Measurements from ENCODE around the gene ATP6V1D. TPM values are rescaled to one million over a fixed set of nuclear protein-coding genes. Genes with fewer than 3 reads are reported as not detected.

The ATP6V1D gene
- total RNA-seq, 1 experiment from 2014 or later, result 38.5 TPM

DNA sequence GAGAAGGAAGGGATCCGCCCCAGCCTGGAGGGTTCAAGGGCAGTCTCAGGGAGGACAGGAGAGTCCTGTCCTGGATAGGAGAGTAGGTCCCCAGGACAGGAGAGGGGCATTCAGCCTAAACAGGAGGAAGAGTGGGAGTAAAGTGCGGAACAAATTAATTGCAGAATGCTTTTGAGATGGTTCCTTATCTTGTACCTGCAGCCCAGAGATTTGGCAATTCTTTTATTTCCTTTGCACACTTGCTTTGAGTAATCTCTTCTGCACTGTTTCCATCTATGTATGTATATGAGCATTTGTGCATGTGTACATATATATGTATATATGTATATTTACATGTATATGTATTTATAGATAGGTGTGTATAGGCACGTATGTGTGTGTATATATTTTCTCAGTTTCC lies 29.7 kb upstream of the ATP6V1D start:
- BruUV-seq (replicated peaks), result no TSS peak
- CTCF ChIA-PET, result interaction anchor here (1.5 kb wide), 1 partner anchor 30 kb away, joined by 5 read pairs; the partner anchor contains the start of gene ATP6V1D
- no peak overlapping the region for H3K27ac ChIP-seq (ENCODE audit: low read depth, low read length)
- H2AFZ ChIP-seq (ENCODE audit: low read depth, low read length, poor library complexity, severe bottlenecking), result no peak overlapping the region
- POLR2A ChIA-PET, result no interaction called here
- RAD21 ChIA-PET (ENCODE audit: low non-redundant PET in 1 of 2, low total read pairs in 2 of 2, uncharacterized antibody in 2 of 2, unreplicated experiment in 2 of 2), result no interaction called here
- H3K4me1 ChIP-seq (ENCODE audit: control insufficient read depth in 1 of 2, insufficient read depth in 2 of 2, low read length in 2 of 2), result peaks cover 0 to 7% of the 10 kb centered on the region in 2 experiments; a peak in 2 of 4 replicates
- H3K4me2 ChIP-seq (ENCODE audit: low read length), result no peak overlapping the region
- intact Hi-C loops (cut with micrococcal nuclease), result no loop called here
- peaks cover 38 to 64% of the 10 kb centered on the region in 2 experiments for H3K36me3 ChIP-seq (ENCODE audit: control insufficient read depth in 1 of 2, insufficient read depth in 2 of 2, low read length in 2 of 2)
- no peaks in the 10 kb centered on the region for H3K9me3 ChIP-seq (ENCODE audit: control insufficient read depth in 1 of 2, insufficient read depth in 1 of 2, low read depth in 1 of 2, low read length in 2 of 2)
- H3K9me2 ChIP-seq (ENCODE audit: insufficient read depth), result no peaks in the 10 kb centered on the region
- H3K9ac ChIP-seq (ENCODE audit: low read length), result no peak overlapping the region
- DNase-seq (ENCODE audit: low read depth, low spot score), result no peak
- no peaks in the 10 kb centered on the region for H3K79me2 ChIP-seq (ENCODE audit: insufficient read depth, low read length)
- H4K20me1 ChIP-seq (ENCODE audit: insufficient read depth), result no peaks in the 10 kb centered on the region
- no peaks in the 10 kb centered on the region for H3K27me3 ChIP-seq (ENCODE audit: insufficient read depth, low read length)
- TF ChIP-seq EZH2 (IDR thresholded peaks at IDR 0.05), result no peak
- TF ChIP-seq, protein P1, sequence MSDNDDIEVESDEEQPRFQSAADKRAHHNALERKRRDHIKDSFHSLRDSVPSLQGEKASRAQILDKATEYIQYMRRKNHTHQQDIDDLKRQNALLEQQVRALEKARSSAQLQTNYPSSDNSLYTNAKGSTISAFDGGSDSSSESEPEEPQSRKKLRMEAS (IDR thresholded peaks at IDR 0.05), result no peak
- TF ChIP-seq, protein P2, sequence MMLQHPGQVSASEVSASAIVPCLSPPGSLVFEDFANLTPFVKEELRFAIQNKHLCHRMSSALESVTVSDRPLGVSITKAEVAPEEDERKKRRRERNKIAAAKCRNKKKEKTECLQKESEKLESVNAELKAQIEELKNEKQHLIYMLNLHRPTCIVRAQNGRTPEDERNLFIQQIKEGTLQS (IDR thresholded peaks at IDR 0.05), result no peak
- no peak for TF ChIP-seq SP1 (IDR thresholded peaks at IDR 0.05; ENCODE audit: low read depth)
- TF ChIP-seq POLR2A (IDR thresholded peaks at IDR 0.05; ENCODE audit: borderline replicate concordance, extremely low read depth, insufficient read depth, insufficient read length), result no peak
- no peak for TF ChIP-seq CEBPB (IDR thresholded peaks at IDR 0.05; ENCODE audit: low read depth)
- TF ChIP-seq ELF1 (IDR thresholded peaks at IDR 0.05; ENCODE audit: borderline replicate concordance, low read depth), result no peak
- TF ChIP-seq, protein P3, sequence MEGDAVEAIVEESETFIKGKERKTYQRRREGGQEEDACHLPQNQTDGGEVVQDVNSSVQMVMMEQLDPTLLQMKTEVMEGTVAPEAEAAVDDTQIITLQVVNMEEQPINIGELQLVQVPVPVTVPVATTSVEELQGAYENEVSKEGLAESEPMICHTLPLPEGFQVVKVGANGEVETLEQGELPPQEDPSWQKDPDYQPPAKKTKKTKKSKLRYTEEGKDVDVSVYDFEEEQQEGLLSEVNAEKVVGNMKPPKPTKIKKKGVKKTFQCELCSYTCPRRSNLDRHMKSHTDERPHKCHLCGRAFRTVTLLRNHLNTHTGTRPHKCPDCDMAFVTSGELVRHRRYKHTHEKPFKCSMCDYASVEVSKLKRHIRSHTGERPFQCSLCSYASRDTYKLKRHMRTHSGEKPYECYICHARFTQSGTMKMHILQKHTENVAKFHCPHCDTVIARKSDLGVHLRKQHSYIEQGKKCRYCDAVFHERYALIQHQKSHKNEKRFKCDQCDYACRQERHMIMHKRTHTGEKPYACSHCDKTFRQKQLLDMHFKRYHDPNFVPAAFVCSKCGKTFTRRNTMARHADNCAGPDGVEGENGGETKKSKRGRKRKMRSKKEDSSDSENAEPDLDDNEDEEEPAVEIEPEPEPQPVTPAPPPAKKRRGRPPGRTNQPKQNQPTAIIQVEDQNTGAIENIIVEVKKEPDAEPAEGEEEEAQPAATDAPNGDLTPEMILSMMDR (IDR thresholded peaks at IDR 0.05 in 2 of 3, conservative IDR thresholded peaks at IDR 0.05 in 1 of 3; ENCODE audit: borderline replicate concordance in 1 of 3, insufficient read depth in 1 of 3, low read depth in 2 of 3, low read length in 2 of 3), result no peak
- no peak for TF ChIP-seq EGR1 (IDR thresholded peaks at IDR 0.05; ENCODE audit: low read depth)
- TF ChIP-seq, protein P4, sequence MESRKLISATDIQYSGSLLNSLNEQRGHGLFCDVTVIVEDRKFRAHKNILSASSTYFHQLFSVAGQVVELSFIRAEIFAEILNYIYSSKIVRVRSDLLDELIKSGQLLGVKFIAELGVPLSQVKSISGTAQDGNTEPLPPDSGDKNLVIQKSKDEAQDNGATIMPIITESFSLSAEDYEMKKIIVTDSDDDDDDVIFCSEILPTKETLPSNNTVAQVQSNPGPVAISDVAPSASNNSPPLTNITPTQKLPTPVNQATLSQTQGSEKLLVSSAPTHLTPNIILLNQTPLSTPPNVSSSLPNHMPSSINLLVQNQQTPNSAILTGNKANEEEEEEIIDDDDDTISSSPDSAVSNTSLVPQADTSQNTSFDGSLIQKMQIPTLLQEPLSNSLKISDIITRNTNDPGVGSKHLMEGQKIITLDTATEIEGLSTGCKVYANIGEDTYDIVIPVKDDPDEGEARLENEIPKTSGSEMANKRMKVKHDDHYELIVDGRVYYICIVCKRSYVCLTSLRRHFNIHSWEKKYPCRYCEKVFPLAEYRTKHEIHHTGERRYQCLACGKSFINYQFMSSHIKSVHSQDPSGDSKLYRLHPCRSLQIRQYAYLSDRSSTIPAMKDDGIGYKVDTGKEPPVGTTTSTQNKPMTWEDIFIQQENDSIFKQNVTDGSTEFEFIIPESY (IDR thresholded peaks at IDR 0.05; ENCODE audit: extremely low read depth, insufficient replicate concordance, low read length), result no peak
- no peak for TF ChIP-seq ZNF274 (IDR thresholded peaks at IDR 0.05; ENCODE audit: low read depth, low read length)
- TF ChIP-seq CBX3 (IDR thresholded peaks at IDR 0.05; ENCODE audit: low read depth), result no peak
- TF ChIP-seq, protein P5, sequence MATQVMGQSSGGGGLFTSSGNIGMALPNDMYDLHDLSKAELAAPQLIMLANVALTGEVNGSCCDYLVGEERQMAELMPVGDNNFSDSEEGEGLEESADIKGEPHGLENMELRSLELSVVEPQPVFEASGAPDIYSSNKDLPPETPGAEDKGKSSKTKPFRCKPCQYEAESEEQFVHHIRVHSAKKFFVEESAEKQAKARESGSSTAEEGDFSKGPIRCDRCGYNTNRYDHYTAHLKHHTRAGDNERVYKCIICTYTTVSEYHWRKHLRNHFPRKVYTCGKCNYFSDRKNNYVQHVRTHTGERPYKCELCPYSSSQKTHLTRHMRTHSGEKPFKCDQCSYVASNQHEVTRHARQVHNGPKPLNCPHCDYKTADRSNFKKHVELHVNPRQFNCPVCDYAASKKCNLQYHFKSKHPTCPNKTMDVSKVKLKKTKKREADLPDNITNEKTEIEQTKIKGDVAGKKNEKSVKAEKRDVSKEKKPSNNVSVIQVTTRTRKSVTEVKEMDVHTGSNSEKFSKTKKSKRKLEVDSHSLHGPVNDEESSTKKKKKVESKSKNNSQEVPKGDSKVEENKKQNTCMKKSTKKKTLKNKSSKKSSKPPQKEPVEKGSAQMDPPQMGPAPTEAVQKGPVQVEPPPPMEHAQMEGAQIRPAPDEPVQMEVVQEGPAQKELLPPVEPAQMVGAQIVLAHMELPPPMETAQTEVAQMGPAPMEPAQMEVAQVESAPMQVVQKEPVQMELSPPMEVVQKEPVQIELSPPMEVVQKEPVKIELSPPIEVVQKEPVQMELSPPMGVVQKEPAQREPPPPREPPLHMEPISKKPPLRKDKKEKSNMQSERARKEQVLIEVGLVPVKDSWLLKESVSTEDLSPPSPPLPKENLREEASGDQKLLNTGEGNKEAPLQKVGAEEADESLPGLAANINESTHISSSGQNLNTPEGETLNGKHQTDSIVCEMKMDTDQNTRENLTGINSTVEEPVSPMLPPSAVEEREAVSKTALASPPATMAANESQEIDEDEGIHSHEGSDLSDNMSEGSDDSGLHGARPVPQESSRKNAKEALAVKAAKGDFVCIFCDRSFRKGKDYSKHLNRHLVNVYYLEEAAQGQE (IDR thresholded peaks at IDR 0.05; ENCODE audit: low read depth), result no peak
- no peak for TF ChIP-seq SRF (IDR thresholded peaks at IDR 0.05; ENCODE audit: low read depth)
- TF ChIP-seq SIN3A (IDR thresholded peaks at IDR 0.05; ENCODE audit: low read depth), result no peak
- TF ChIP-seq ZFX (IDR thresholded peaks at IDR 0.05), result no peak
- TF ChIP-seq TCF7L2 (IDR thresholded peaks at IDR 0.05; ENCODE audit: borderline replicate concordance, extremely low read depth, insufficient read depth, insufficient read length), result no peak
- no peak for TF ChIP-seq EZH2phosphoT487 (IDR thresholded peaks at IDR 0.05; ENCODE audit: borderline replicate concordance)
- TF ChIP-seq POLR2AphosphoS5 (IDR thresholded peaks at IDR 0.05; ENCODE audit: low read depth, low read length), result no peak
- no peak for TF ChIP-seq FOSL1 (IDR thresholded peaks at IDR 0.05; ENCODE audit: low read depth)
- ATAC-seq, result no peak
- no peak overlapping the region for H3K4me3 ChIP-seq (replicated peaks in 1 of 2; ENCODE audit: low read depth in 1 of 2, low read length in 2 of 2)

All from HCT116 (cell line).